GM19043 (cell line): ENCODE data around the gene P2RX5.

Experiments
- ATAC-seq: cut with Tn5 transposase; IDR thresholded peaks from one replicate; pipeline ENCODE4 v1.9.1; 2021; ENCODE audit warnings: low read depth; ENCODE audit not compliant: unreplicated experiment

The P2RX5 gene

DNA sequence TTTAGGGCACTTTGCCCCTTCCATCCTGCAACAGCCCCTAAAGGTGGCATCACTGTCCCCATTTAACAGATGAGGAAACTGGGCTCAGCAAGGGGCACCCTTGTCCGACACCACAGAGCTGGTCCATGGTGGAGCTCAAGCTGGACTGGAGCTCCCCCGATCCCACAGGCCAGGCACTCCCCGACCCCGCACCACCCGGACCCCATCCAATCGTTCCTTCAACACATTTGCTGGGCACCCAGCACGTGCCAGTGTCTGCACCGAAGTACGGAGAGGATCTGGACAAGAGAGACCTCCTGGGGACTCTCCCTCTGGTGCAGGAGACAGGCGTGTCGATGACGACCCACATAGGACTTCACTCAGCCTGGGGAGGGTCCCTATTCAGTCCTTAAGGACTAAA lies 13.9 kb downstream of the P2RX5 start:
- no peak for ATAC-seq

- no peak for ATAC-seq
Observed at GRCh38 chr17:3681565-3681964, 14.4 kb downstream of the P2RX5 start.

GRCh38 chr17:3681057-3681456 lies 14.9 kb downstream of the P2RX5 start:
- ATAC-seq = no peak

GRCh38 chr17:3679531-3680126 lies 16.3 kb downstream of the P2RX5 start:
- ATAC-seq = no peak

DNA sequence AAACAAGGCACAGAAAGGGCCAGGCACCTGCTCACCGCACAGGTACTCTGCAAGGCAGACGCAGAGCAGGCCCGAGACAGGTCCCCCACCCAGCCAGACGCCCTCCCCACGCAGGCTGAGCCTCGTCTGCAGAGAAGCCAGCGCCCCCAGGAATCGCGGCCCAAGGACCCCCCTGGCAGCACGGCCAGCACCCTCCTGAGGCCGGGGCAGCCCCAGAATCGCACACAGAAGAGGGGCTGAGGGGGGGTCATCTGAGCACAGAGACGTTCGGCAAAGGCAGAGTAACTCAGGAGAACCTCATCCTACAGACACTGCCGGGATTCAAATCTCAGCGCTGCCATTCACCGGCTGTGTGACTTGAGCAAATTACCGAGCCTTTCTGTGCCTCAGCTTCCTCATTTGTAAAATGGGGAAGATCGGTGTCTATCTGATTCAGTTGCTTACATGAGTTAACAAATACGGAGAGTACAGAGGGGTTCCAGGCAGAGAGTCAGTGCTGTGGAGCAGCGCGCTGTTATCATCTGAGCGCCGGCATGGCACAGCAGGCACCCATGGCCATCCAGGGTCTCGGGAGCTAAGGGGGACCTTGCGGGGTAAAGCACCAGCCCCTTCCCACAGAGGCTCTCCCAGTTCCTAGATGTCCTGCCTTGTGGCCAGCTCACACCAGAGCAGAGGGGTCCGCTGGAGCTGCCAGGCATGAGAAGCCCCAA lies 17.0 kb downstream of the P2RX5 start:
- no peak for ATAC-seq

GRCh38 chr17:3678095-3678820 lies 17.7 kb downstream of the P2RX5 start:
- ATAC-seq = no peak

DNA sequence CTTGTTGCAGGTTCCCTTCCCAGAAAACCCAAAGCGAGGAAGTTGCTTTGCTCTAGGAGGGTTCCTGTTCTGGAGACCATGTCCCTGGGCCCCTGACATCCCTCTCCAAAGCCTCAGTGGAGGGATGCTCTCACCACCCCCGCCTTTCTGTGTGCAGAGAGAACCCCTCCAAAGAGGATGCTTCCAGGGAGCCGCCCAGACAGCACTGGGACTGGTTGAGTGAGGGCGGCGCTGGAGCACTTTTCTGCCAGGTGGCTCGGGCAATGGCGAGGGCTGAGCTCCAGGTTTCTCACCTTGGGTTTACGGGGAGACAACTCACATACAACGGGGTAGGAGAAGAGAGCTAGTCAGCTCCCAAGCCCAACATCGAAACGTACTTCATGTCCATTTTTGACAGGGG lies 20.1 kb downstream of the P2RX5 start:
- ATAC-seq = no peak

DNA sequence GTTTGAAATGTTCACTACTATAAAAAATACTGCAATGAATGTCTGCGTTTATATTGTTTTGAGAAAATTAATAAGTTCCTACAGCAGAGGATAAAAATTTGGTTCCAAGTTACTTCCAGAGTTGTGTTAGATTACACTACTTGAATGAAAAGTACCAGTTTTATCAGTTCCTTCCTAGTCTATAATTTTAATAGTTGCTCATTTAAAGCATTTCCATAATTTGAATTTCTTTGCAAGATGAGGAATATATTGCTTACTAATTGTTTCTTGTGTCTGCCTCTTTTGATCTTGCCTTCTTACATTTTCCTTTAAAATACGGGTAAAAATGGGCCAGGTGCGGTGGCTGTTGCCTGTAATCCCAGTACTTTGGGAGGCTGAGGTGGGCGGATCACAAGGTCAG lies 23.4 kb downstream of the P2RX5 start:
- ATAC-seq = no peak

DNA sequence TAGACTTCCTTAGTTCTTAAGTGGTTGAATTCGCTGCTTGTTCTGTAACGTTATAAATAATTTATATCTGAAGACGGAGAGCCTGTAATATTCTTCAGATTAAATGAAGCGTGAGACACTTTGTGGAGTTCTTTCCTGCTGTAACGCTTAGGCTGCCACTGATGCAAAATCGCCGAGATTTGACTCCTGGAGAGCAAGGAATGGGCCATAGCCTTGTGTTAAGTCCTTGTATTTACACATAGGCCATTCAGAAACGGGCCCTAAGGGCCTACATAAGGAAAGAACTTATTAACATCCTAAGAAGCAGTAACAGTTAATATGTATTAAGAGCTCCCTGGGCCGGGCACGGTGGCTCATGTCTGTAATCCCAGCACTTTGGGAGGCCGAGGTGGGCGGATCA lies 26.4 kb downstream of the P2RX5 start:
- no peak for ATAC-seq

GRCh38 chr17:3669085-3669347 lies 26.9 kb downstream of the P2RX5 start:
- ATAC-seq = no peak

GRCh38 chr17:3668279-3669084 lies 27.5 kb downstream of the P2RX5 start, which contains the start of the genes EMC6 and TAX1BP3:
EMC6 (plus strand) TSS chr17:3668812; CDS start chr17:3669147, 335 bp downstream.
TAX1BP3 (minus strand) TSS chr17:3668578; CDS start chr17:3668526, 52 bp downstream.
- peak; percentile 88 for ATAC-seq

DNA sequence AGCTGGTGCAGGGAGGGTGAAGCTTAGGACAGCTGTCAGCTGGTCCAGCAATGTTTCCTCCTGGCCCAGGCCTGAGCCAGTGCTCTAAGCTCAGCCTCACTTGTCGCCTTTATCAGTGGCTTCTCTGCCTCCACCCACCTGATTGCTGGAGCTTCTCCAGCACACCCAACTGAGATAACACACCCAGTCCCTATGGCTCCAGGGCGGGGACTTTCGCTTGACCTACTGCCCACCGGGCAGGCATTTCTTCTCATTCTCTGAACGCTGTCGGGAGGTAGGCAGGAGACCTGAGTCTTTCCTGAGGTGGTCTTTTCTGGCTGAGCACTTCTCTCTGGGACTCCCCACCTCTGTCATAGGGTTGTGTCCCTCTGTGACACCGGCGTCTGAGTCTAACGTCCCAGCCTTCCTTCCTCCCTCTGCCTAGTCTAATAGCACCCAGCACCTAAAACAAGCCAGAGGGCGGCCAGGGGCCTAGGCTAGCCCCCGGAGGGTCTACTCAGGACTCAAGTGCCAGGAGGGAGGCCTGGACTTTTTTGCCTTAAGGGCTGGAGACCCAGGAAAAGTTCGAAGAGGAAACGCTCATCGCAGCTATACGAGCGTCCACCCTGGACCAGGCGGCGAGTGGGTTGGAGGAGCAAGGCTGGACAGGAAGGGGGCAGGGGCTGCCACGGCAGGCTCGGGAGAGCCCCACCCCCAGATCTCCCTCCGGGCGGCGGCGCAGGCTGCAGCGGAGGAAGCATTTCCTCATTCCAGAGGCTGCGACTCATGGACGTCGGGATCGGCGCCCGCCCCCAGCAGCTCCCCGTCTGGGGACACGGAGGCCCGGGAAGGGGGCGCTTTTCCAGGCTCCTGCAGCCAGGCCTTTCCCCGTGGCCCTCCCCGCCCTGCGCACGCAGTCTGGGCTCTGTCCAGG lies 28.3 kb downstream of the P2RX5 start:
- ATAC-seq = no peak

GRCh38 chr17:3666516-3666915 lies 29.4 kb downstream of the P2RX5 start:
- ATAC-seq = no peak

DNA sequence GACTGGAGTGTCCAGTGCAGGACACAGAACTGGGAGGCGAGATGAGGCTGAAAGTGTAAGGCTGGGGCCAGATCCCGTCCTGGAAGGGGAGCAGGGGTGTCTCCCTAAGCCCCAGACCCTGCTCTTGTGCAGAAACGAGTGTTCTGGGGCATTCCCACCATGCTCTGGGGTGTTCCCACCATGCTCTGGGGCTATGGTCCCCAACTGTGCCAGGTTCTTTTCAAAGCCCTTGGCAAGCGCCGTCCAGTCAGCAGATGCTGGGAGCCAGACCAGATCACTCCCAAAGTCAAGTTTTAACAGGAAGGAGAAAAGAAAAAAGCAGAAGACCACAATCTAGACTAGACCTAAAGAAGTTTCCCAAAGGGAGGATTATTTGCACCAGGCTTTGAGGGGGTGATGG lies 30.1 kb downstream of the P2RX5 start:
- ATAC-seq = no peak

DNA sequence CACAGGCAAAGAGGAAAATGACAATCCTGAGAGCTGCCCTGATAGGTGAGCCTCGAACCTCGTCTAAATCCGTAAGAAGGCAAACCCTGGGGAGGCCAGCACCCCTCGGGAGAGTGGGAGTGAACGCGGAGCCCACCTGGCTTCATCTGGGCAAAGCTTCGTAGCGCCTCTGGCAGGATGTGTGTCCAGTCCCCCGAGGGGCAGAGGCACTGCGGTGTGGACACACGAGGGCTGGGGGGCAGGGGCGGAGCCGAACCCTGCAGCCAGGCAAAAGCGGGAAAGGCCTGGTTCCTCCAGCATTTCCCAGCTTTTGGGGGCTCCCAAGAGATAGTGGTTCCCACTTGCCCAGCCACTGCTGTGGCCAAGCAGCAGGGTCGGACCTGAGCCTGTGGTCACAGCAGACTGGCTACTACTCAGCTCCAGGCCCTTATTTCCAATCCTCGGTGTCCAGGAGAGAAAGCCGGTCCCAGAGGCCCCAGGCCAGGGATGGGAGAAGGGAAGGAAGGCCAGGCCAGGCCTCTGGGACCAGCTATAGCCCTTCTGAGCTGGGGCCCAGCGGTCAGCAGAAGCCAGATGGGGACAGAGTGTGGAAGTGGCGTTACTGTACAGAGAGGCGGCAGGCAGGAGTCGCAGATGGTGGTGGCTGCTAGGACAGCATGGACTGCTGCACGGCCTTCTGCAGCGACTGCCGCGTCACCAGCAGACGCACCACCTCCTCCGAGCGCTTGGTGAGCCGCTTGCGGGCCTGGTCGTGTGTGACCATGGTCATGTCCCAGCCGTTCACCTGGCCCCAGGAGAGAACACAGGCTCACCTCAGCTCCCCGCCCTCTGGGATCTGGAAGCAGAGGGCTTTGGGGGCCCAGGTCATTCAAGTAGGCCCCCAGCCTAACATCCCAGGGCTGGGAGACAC lies 32.6 kb downstream of the P2RX5 start:
- no peak for ATAC-seq

- ATAC-seq = no peak
Observed at GRCh38 chr17:3660311-3660891, 35.6 kb downstream of the P2RX5 start.

- no peak for ATAC-seq
Observed at GRCh38 chr17:3659541-3660111, 36.3 kb downstream of the P2RX5 start.

DNA sequence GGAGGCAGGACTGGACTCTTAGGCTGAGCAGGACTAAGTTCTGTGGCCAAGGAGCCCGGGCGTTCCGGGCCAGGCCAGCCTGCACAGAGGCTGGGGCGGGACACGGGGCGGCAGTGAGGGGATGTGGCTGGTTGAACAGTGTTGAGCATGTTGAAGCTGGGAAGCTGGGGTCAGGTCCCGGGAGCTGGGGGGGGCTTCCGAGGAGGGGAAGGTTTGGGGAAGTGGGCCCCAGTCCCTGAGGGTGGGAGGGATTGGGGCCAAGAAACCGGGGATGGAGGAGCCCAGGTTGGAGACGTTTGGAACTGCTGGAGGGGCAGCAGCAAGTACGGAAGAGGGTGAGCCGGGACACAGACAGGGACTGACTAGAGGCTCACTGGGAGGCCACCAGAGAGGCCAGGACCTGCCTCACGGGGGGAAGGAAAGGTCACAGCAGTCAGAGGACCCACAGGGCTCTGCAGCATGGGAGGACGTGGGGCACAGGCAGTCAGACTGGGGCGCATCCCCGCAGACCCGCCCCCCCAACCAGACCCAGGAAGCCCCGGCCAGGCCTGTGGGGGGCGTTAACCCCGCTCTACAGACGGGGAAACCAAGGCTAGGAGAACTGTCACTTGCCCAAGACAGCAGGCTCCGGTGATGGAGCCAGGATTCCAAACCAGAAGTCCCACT lies 37.0 kb downstream of the P2RX5 start:
- ATAC-seq = no peak
